ENCODE results near the gene PAQR4.

PAQR4 gene

GRCh38 chr16:2981177-2981898 lies 12.2 kb downstream of the PAQR4 start:
- DNase-seq = no peak

- DNase-seq = no peak
These were observed 12.7 kb downstream of the PAQR4 start for GRCh38 chr16:2981899-2982250.

GRCh38 chr16:2982402-2982801 lies 13.3 kb downstream of the PAQR4 start:
- DNase-seq = no peak

- DNase-seq = peak; percentile 64
These were observed 14.6 kb downstream of the PAQR4 start for GRCh38 chr16:2983706-2984136.

- no peak for DNase-seq
These were observed 16.3 kb downstream of the PAQR4 start for GRCh38 chr16:2985462-2985861.

- no peak for DNase-seq
These were observed 16.8 kb downstream of the PAQR4 start for GRCh38 chr16:2985893-2986355.

GRCh38 chr16:2986623-2987188 lies 17.6 kb downstream of the PAQR4 start:
- DNase-seq = no peak

- DNase-seq = no peak
These were observed 18.1 kb downstream of the PAQR4 start for GRCh38 chr16:2987286-2987685.

- DNase-seq = peak; percentile 32
These were observed 18.7 kb downstream of the PAQR4 start for GRCh38 chr16:2987833-2988232.

GRCh38 chr16:2988590-2989099 lies 19.5 kb downstream of the PAQR4 start:
- no peak for DNase-seq

GRCh38 chr16:2990891-2991290 lies 21.7 kb downstream of the PAQR4 start:
- no peak for DNase-seq

- no peak for DNase-seq
These were observed 22.6 kb downstream of the PAQR4 start for GRCh38 chr16:2991566-2992261.

GRCh38 chr16:2992383-2993081 lies 23.4 kb downstream of the PAQR4 start:
- no peak for DNase-seq

- DNase-seq = no peak
These were observed 27.1 kb downstream of the PAQR4 start for GRCh38 chr16:2996298-2996697.

GRCh38 chr16:2999929-3000328 lies 30.8 kb downstream of the PAQR4 start:
- DNase-seq = no peak

- DNase-seq = no peak
These were observed 31.4 kb downstream of the PAQR4 start for GRCh38 chr16:3000540-3000939.

GRCh38 chr16:3001316-3001715 lies 32.2 kb downstream of the PAQR4 start:
- DNase-seq = no peak

- peak; percentile 98 for DNase-seq
These were observed 34.6 kb downstream of the PAQR4 start for GRCh38 chr16:3003582-3004270.

- no peak for DNase-seq
These were observed 35.2 kb downstream of the PAQR4 start for GRCh38 chr16:3004319-3004718.

GRCh38 chr16:3004781-3005284 lies 35.7 kb downstream of the PAQR4 start:
- DNase-seq = no peak

- DNase-seq = no peak
These were observed 38.2 kb downstream of the PAQR4 start for GRCh38 chr16:3007059-3007956.

Measured in NCI-H1092 (cell line).